Gastrocnemius medialis (tissue), 4 donors: Measurements from ENCODE around the gene GEMIN7.

Source experiments
- CTCF ChIP-seq, 5 experiments: fragments of 450-650 bp in 3 of 5; fragments of 200-600 bp in 2 of 5; sonication (generic) in 2 of 5; IDR thresholded peaks in 4 of 5; conservative IDR thresholded peaks in 1 of 5; 1 replicate in 4 of 5; 2 replicates in 1 of 5; pipeline ENCODE4 v1.5.1; 2016 to 2019; ENCODE audit warnings: antibody characterized with exemption in 5 of 5, mild to moderate bottlenecking in 3 of 5, moderate library complexity in 3 of 5
- POLR2A ChIP-seq, 2 donors: fragments of 450-650 bp; IDR thresholded peaks; one replicate each; pipeline ENCODE4 v1.6.1; 2017; ENCODE audit warnings: antibody characterized with exemption in 2 of 2, mild to moderate bottlenecking in 2 of 2, moderate library complexity in 2 of 2

- TF ChIP-seq POLR2A (IDR thresholded peaks at IDR 0.05) = no peak
- TF ChIP-seq CTCF (IDR thresholded peaks at IDR 0.05 in 4 of 5, conservative IDR thresholded peaks at IDR 0.05 in 1 of 5) = no peak
Observed at GRCh38 chr19:45090034-45090433, 11.0 kb downstream of the GEMIN7 start.
